Endodermal cell (in vitro differentiated cells): ENCODE measurements around the gene STAC2. TPM values are rescaled to one million over a fixed set of nuclear protein-coding genes. Genes with fewer than 3 reads are reported as not detected.

Experiments used
- DNase-seq: peaks from one replicate; pipeline ENCODE4 v3.0.0-alpha.2; 2017
- H3K27ac ChIP-seq: 2 replicates; pipeline ENCODE4 v1.5.1; 2013; ENCODE audit warnings: mild to moderate bottlenecking, low read depth, low read length, moderate library complexity
- H3K27me3 ChIP-seq: 2 replicates; pipeline ENCODE4 v1.6.1; 2013; ENCODE audit warnings: mild to moderate bottlenecking, low read length, moderate library complexity; ENCODE audit not compliant: insufficient read depth, control insufficient read depth, poor library complexity, severe bottlenecking
- H3K36me3 ChIP-seq: 2 replicates; pipeline ENCODE4 v1.7.0; 2013; ENCODE audit warnings: mild to moderate bottlenecking, low read length, moderate library complexity; ENCODE audit not compliant: control insufficient read depth, insufficient read depth
- H3K4me1 ChIP-seq: one replicate; pipeline ENCODE4 v1.7.0; 2013; ENCODE audit warnings: low read length; ENCODE audit not compliant: control insufficient read depth, insufficient read depth
- H3K4me3 ChIP-seq: 2 replicates; pipeline ENCODE4 v1.5.1; 2013; ENCODE audit warnings: mild to moderate bottlenecking, low read length, moderate library complexity
- H3K9ac ChIP-seq: 2 replicates; pipeline ENCODE4 v1.6.1; 2013; ENCODE audit warnings: mild to moderate bottlenecking, low read length, moderate library complexity; ENCODE audit not compliant: poor library complexity, severe bottlenecking; ENCODE audit errors: extremely low read depth
- H3K9me3 ChIP-seq: 2 replicates; pipeline ENCODE4 v1.6.1; 2013; ENCODE audit warnings: mild to moderate bottlenecking, low read length, moderate library complexity; ENCODE audit not compliant: control insufficient read depth
- H3K27ac Mint-ChIP-seq: 2 replicates; pipeline ENCODE4 v1.8.0; 2020; ENCODE audit warnings: mixed read lengths
- H3K27me3 Mint-ChIP-seq: 2 replicates; pipeline ENCODE4 v1.8.0; 2021; ENCODE audit warnings: mild to moderate bottlenecking, mixed read lengths; ENCODE audit not compliant: insufficient read depth
- H3K36me3 Mint-ChIP-seq: 2 replicates; pipeline ENCODE4 v1.8.0; 2020; ENCODE audit warnings: low read depth, mixed read lengths
- H3K4me1 Mint-ChIP-seq: 2 replicates; pipeline ENCODE4 v1.8.0; 2020; ENCODE audit warnings: mixed read lengths
- H3K4me3 Mint-ChIP-seq: 2 replicates; pipeline ENCODE4 v1.8.0; 2020; ENCODE audit warnings: mild to moderate bottlenecking, moderate library complexity, mixed read lengths
- H3K9me3 Mint-ChIP-seq: 2 replicates; pipeline ENCODE4 v1.8.0; 2020; ENCODE audit warnings: mild to moderate bottlenecking, mixed read lengths
- CTCF ChIP-seq: fragments of 200-600 bp; sonication (generic); conservative IDR thresholded peaks from 2 replicates; pipeline ENCODE4 v1.5.0; 2021; ENCODE audit warnings: antibody characterized with exemption, mild to moderate bottlenecking
- WGBS, 2 experiments: methylation state at CpG; one replicate each; pipeline versions ENCODE4 v1.1.5 to v1.1.7; 2013; ENCODE audit warnings: missing lambda C conversion rate in 2 of 2, mixed read lengths in 1 of 2; ENCODE audit not compliant: insufficient coverage in 1 of 2, insufficient read length in 1 of 2; 5-methylcytosine and 5-hydroxymethylcytosine counted together
- total RNA-seq, 2 donors: library from RNA; stranded (reverse); fragmentation: NEBNext Ultra II Directional in 1 of 2; extraction: Animal tissue kit (Norgen Biotek cat#: 25700) in 1 of 2; gene quantifications; 2 replicates in 1 of 2; 3 replicates in 1 of 2; pipeline ENCODE4 v1.2.1, GENCODE V29; 2021

The STAC2 gene
- total RNA-seq, 2 donors from 2014 or later = 0.35 to 0.46 TPM

DNA sequence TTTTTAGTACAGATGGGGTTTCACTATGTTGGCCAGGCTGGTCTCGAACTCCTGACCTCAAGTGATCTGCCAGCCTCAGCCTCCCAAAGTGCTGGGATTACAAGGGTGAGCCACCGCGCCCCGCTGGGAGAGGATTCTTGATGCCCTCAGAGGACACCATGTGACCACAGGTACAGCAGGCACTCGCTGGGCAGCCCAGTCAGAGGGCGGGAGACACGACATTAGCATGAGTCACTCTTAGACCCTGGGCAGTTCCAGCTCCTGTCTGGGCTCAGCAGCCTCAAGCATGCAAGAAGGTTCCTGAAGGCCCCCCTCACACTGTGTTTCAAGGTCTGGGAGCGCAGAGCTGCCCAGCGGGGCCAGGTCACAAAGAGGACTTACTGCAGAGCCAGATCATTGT lies 11.9 kb downstream of the STAC2 start:
- no peak overlapping the region for H3K4me3 ChIP-seq
- Mint-ChIP-seq H3K27ac (no peak overlapping the region), H3K27me3 (peaks cover 69% of the 10 kb centered on the region), H3K4me3 (no peak overlapping the region), H3K36me3 (no peaks in the 10 kb centered on the region), H3K9me3 (no peaks in the 10 kb centered on the region), H3K4me1 (peaks cover 4% of the 10 kb centered on the region)
- peak; percentile 79 for DNase-seq
- 88 to 91% methylated on average over 6 to 9 of the region's 9 CpGs for WGBS, 2 experiments
- no peak overlapping the region for H3K9ac ChIP-seq
- peaks cover 50% of the 10 kb centered on the region for H3K27me3 ChIP-seq
- H3K36me3 ChIP-seq = no peaks in the 10 kb centered on the region
- no peak for TF ChIP-seq CTCF
- no peaks in the 10 kb centered on the region for H3K9me3 ChIP-seq
- H3K4me1 ChIP-seq = peaks cover 2% of the 10 kb centered on the region
- no peak overlapping the region for H3K27ac ChIP-seq

GRCh38 chr17:39212841-39213480 lies 12.8 kb downstream of the STAC2 start:
- H3K27me3 ChIP-seq = peaks cover 41% of the 10 kb centered on the region
- no peaks in the 10 kb centered on the region for H3K36me3 ChIP-seq
- no peak overlapping the region for H3K4me3 ChIP-seq
- Mint-ChIP-seq H3K4me1 (peaks cover 6% of the 10 kb centered on the region), H3K36me3 (no peaks in the 10 kb centered on the region), H3K9me3 (no peaks in the 10 kb centered on the region), H3K4me3 (no peak overlapping the region), H3K27ac (no peak overlapping the region), H3K27me3 (peaks cover 62% of the 10 kb centered on the region)
- H3K9ac ChIP-seq = no peak overlapping the region
- H3K27ac ChIP-seq = no peak overlapping the region
- DNase-seq = peak; percentile 76
- no peaks in the 10 kb centered on the region for H3K9me3 ChIP-seq
- TF ChIP-seq CTCF = peak; percentile 23
- 78 to 82% methylated on average over 13 to 16 of the region's 16 CpGs for WGBS, 2 experiments
- H3K4me1 ChIP-seq = peaks cover 4% of the 10 kb centered on the region

DNA sequence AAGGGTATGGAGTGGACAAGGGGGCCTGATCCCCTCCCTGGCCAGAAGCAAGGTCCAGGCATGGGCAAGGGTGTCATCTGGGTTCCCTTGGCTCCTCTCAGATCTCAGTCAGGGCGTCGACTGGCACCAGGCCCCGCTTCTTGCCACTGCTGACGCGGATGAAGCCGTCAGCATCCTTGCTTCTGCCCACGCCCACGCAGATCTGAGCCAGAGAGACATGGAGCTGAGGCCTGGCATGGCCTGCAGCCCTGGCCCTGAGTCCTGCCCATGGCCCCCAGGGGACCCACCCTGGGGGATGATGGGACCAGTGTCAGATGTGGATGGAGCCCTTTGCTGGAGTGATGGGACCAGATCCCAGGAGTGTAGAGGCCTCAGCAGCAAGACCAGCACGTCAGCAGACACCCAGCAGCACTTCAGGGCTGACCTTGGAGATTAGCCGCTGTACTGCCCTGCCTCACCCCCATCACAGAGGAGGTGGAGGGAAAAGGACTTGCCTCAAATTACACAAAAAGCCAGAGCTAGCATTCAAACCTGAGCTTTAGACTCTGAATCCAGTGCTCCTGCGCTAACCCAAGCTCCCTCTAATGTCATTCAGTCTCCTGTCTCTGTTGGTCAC lies 13.4 kb downstream of the STAC2 start:
- DNase-seq = peak; percentile 47

More for the DNA sequence above, 13.4 kb downstream of the STAC2 start:
- Mint-ChIP-seq H3K9me3 (no peaks in the 10 kb centered on the region), H3K4me3 (no peak overlapping the region), H3K27ac (no peak overlapping the region), H3K4me1 (peaks cover 6% of the 10 kb centered on the region), H3K27me3 (peaks cover 56% of the 10 kb centered on the region), H3K36me3 (no peaks in the 10 kb centered on the region)
- Histone ChIP-seq H3K27me3 (peaks cover 34% of the 10 kb centered on the region), H3K9me3 (no peaks in the 10 kb centered on the region), H3K9ac (no peak overlapping the region), H3K4me1 (peaks cover 4% of the 10 kb centered on the region), H3K36me3 (no peaks in the 10 kb centered on the region), H3K27ac (no peak overlapping the region), H3K4me3 (no peak overlapping the region)
- no peak for TF ChIP-seq CTCF
- 92% methylated on average over 7 to 11 of the region's 11 CpGs for WGBS, 2 experiments
